A549 (cell line): ENCODE measurements around the gene CDC16. TPM values are rescaled to one million over a fixed set of nuclear protein-coding genes. Genes with fewer than 3 reads are reported as not detected.
A peak's percentile ranks its signal among the peaks of the same experiment; 100 is the strongest.

Experiments used
- ATAC-seq, 2 experiments: fragments of 200-7000 bp in 1 of 2; fragments of >200 bp in 1 of 2; cut with Nextera tagmentation in 1 of 2; cut with Tn5 transposase in 1 of 2; 3 replicates each; pipeline versions ENCODE4 v1.8.0 to v1.9.1; 2018 to 2020; ENCODE audit warnings: mild to moderate bottlenecking in 1 of 2, moderate library complexity in 1 of 2
- CTCF ChIA-PET: fragments of 300-600 bp; sonication (Branson Sonifier 250); formaldehyde crosslinking; extraction: SDS; loops from one replicate; lab custom pipeline; 2021; ENCODE audit warnings: antibody characterized with exemption, inconsistent platforms; lab: Yijun Ruan, JAX
- POLR2A ChIA-PET: fragments of 350-600 bp; formaldehyde crosslinking; extraction: SDS; loops from one replicate; lab custom pipeline; 2021; ENCODE audit warnings: antibody characterized with exemption, inconsistent platforms; lab: Yijun Ruan, JAX
- DNase-seq, 2 experiments: peaks; one replicate each; pipeline versions ENCODE4 v3.0.0 to v3.0.0-alpha.2; 2011 to 2016; ENCODE audit warnings: low read depth in 1 of 2, low spot score in 1 of 2
- FAIRE-seq: peaks from 2 replicates; lab custom pipeline; 2011; peaks lifted over from hg19 to GRCh38; lab: Jason Lieb, UNC
- H3K27ac ChIP-seq, 2 experiments: fragments of >200 bp; sonication (Bioruptor Twin); formaldehyde crosslinking; 3 replicates each; pipeline ENCODE4 v1.5.1; 2016 to 2017
- H3K4me1 ChIP-seq: fragments of >200 bp; sonication (Bioruptor Twin); formaldehyde crosslinking; 3 replicates; pipeline ENCODE4 v1.6.1; 2016
- H3K4me2 ChIP-seq: fragments of >200 bp; sonication (Bioruptor Twin); formaldehyde crosslinking; 3 replicates; pipeline ENCODE4 v1.6.1; 2016
- H3K4me3 ChIP-seq: fragments of >200 bp; sonication (Bioruptor Twin); formaldehyde crosslinking; 3 replicates; pipeline ENCODE4 v1.5.1; 2016
- H3K9me3 ChIP-seq: fragments of >200 bp; sonication (Bioruptor Twin); formaldehyde crosslinking; 3 replicates; pipeline ENCODE4 v1.6.1; 2016
- CBX2 ChIP-seq: fragments of 200-600 bp; sonication (generic); IDR thresholded peaks from 2 replicates; pipeline ENCODE4 v1.6.1; 2016; ENCODE audit warnings: low read depth, mild to moderate bottlenecking, borderline replicate concordance
- FOXS1 ChIP-seq: fragments of 250-450 bp; sonication (Bioruptor Pico); IDR thresholded peaks from 2 replicates; pipeline ENCODE4 v1.5.0; 2020; ENCODE audit warnings: mild to moderate bottlenecking, moderate library complexity
- HDAC2 ChIP-seq: fragments of 200-600 bp; sonication (generic); IDR thresholded peaks from 2 replicates; pipeline ENCODE4 v1.6.1; 2016
- HOXA7 ChIP-seq: fragments of 250-450 bp; sonication (Bioruptor Pico); IDR thresholded peaks from 2 replicates; pipeline ENCODE4 v1.5.0; 2020; ENCODE audit warnings: mild to moderate bottlenecking, moderate library complexity
- HOXB5 ChIP-seq: fragments of 250-450 bp; sonication (Bioruptor Pico); IDR thresholded peaks from 2 replicates; pipeline ENCODE4 v1.5.0; 2020; ENCODE audit warnings: mild to moderate bottlenecking, moderate library complexity
- KDM1A ChIP-seq: fragments of 200-600 bp; sonication (generic); IDR thresholded peaks from 2 replicates; pipeline ENCODE4 v1.6.1; 2016; ENCODE audit warnings: low read depth, mild to moderate bottlenecking
- MAFK ChIP-seq: fragments of 450-650 bp; IDR thresholded peaks from 2 replicates; pipeline ENCODE4 v1.6.1; 2014; ENCODE audit not compliant: partially characterized antibody
- NPAS2 ChIP-seq: fragments of 250-450 bp; sonication (Bioruptor Pico); IDR thresholded peaks from 2 replicates; pipeline ENCODE4 v1.8.0; 2022; ENCODE audit warnings: mild to moderate bottlenecking, moderate library complexity, borderline replicate concordance
- NR3C1 ChIP-seq: fragments of >200 bp; sonication (Bioruptor Twin); formaldehyde crosslinking; IDR thresholded peaks from 3 replicates; pipeline ENCODE4 v1.6.1; 2017
- RCOR1 ChIP-seq: fragments of 150-350 bp; IDR thresholded peaks from 2 replicates; pipeline ENCODE4 v1.6.1; 2014; ENCODE audit warnings: antibody characterized with exemption, low read length, low read depth
- RFX5 ChIP-seq: fragments of 450-650 bp; IDR thresholded peaks from 2 replicates; pipeline ENCODE4 v1.7.1; 2014; ENCODE audit warnings: antibody characterized with exemption, mild to moderate bottlenecking, moderate library complexity
- ZNF302 ChIP-seq: fragments of 250-450 bp; sonication (Bioruptor Pico); IDR thresholded peaks from 2 replicates; pipeline ENCODE4 v1.9.0; 2021; ENCODE audit warnings: inconsistent platforms, mild to moderate bottlenecking, moderate library complexity
- ZSCAN20 ChIP-seq: fragments of 250-450 bp; sonication (Bioruptor Pico); IDR thresholded peaks from 2 replicates; pipeline ENCODE4 v1.8.0; 2022; ENCODE audit warnings: mild to moderate bottlenecking, moderate library complexity
- WGBS: methylation state at CpG from one replicate; pipeline ENCODE4 v1.1.6; 2017; ENCODE audit errors: missing lambda C conversion rate; 5-methylcytosine and 5-hydroxymethylcytosine counted together
- polyA plus RNA-seq, 4 experiments: library from polyadenylated mRNA; depleted of rRNA in 3 of 4; stranded (reverse); fragments of >200 nt; fragmentation: RNase III in 1 of 4; extraction: RNeasy Plus Mini Kit Qiagen cat#74134 plus additional on column Dnase treatment in 1 of 4; gene quantifications; 2 replicates in 3 of 4; 3 replicates in 1 of 4; pipeline ENCODE4 v1.2.3, GENCODE V29; 2011 to 2017
- TF ChIP-seq, protein P1 (sequence below): fragments of 250-450 bp; sonication (Bioruptor Pico); IDR thresholded peaks from 2 replicates; pipeline ENCODE4 v1.5.0; 2020; ENCODE audit warnings: low read depth, mild to moderate bottlenecking, moderate library complexity
- TF ChIP-seq, protein P2 (sequence below): fragments of >200 bp; sonication (Bioruptor Twin); formaldehyde crosslinking; IDR thresholded peaks from 2 replicates; pipeline ENCODE4 v1.6.1; 2016
- TF ChIP-seq, protein P3 (sequence below): fragments of 250-450 bp; sonication (Bioruptor Pico); IDR thresholded peaks from 2 replicates; pipeline ENCODE4 v1.5.0; 2021; ENCODE audit warnings: mild to moderate bottlenecking, moderate library complexity, borderline replicate concordance
- TF ChIP-seq, protein P4 (sequence below): fragments of >200 bp; sonication (Bioruptor Twin); formaldehyde crosslinking; IDR thresholded peaks from 3 replicates; pipeline ENCODE4 v1.6.1; 2016
- TF ChIP-seq, protein P5 (sequence below): IDR thresholded peaks from 2 replicates; pipeline ENCODE4 v1.6.1; 2012; ENCODE audit warnings: low read depth, borderline replicate concordance

The CDC16 gene
- polyA plus RNA-seq, 2 of the 4 experiments (the other 2 are of a cell fraction) = 42.4 to 85.0 TPM

DNA sequence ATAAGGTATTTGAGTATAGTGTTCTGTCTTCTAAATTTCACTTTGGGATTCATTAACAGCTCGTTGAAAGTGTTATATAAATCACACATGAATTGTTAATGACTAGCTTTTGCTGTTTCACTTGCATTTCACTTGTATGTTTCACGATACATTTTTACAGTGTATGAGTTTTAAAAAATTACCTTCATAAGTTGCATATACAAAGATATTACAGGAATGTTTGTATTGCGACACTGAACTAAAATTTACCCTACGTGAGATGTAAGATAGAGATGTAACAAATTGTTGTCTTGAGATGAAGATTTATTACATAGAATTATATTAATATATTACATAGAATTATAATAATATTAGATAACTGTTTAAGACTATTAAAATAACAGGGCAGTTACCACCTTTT is 1.5 kb downstream of the CDC16 start:
- Histone ChIP-seq H3K4me1 (peaks cover 5% of the 10 kb centered on the region; the same call in 1 of the 3 replicates), H3K4me3 (peak overlapping the region; percentile 83), H3K4me2 (peak overlapping the region; percentile 98), H3K9me3 (no peaks in the 10 kb centered on the region), H3K27ac (peak overlapping the region in 1 of 2 experiments; percentile 97; a peak in 2 of 6 replicates)
- no peak for ATAC-seq
- 63% methylated on average over 4 of the region's 4 CpGs for WGBS
- no peak for TF ChIP-seq CBX2
- TF ChIP-seq HOXB5 = no peak
- no peak for TF ChIP-seq HOXA7 (CRISPR knock-in tag)
- POLR2A ChIA-PET = interaction anchor here (0.7 kb wide), 1 partner anchor 137 kb away, joined by 3 read pairs; no protein-coding TSS in a partner anchor
- CTCF ChIA-PET = interaction anchor here (1.6 to 2.4 kb wide), 2 partner anchors 10 to 12 kb away, joined by 4 to 7 read pairs; no protein-coding TSS in a partner anchor
- DNase-seq = no peak
- no peak for FAIRE-seq

DNA sequence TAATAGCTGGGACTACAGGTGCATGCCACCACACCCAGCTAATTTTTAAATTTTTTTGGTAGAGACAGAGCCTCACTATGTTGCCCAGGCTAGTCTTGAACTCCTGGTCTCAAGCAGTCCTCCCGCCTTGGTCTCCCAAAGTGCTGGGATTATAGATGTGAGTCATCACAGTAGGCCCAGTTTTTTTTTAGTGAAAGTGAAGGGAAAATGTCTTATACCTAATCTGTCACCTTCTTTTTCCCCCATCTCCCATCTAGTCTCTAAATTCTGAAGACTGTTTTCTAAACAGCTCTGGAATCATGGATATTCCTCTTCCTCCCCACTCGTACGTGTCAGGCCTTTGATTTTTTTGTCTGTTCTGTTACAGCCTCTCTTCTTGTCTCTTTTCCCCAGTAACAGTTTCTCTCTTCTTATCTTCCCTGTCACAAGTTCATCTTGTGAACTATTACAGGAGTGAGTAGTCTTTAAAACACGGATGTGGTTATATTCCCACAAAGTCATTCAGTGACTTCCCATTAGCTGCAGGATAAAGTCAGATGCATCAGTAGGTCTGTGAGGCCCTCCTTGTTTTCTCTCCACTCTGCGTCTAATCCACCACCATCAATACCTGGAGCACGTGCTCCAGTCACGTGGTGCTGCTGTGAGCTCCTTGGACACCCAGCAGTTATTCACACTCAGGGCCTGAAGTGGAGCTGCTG is 2.9 kb downstream of the CDC16 start:
- POLR2A ChIA-PET = no interaction called here
- Histone ChIP-seq H3K9me3 (no peaks in the 10 kb centered on the region), H3K4me2 (no peak overlapping the region), H3K4me3 (no peak overlapping the region), H3K27ac (no peak overlapping the region), H3K4me1 (peaks cover 5% of the 10 kb centered on the region; the same call in 1 of the 3 replicates)
- no peak for TF ChIP-seq NR3C1
- TF ChIP-seq FOXS1 (CRISPR knock-in tag) = no peak
- TF ChIP-seq RFX5 = no peak
- TF ChIP-seq RCOR1 = no peak
- TF ChIP-seq, protein P1, sequence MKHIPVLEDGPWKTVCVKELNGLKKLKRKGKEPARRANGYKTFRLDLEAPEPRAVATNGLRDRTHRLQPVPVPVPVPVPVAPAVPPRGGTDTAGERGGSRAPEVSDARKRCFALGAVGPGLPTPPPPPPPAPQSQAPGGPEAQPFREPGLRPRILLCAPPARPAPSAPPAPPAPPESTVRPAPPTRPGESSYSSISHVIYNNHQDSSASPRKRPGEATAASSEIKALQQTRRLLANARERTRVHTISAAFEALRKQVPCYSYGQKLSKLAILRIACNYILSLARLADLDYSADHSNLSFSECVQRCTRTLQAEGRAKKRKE (CRISPR knock-in tag) = no peak
- no peak for TF ChIP-seq CBX2
- TF ChIP-seq KDM1A = no peak
- no peak for TF ChIP-seq HDAC2
- TF ChIP-seq, protein P2, sequence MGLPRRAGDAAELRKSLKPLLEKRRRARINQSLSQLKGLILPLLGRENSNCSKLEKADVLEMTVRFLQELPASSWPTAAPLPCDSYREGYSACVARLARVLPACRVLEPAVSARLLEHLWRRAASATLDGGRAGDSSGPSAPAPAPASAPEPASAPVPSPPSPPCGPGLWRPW = no peak
- TF ChIP-seq, protein P3, sequence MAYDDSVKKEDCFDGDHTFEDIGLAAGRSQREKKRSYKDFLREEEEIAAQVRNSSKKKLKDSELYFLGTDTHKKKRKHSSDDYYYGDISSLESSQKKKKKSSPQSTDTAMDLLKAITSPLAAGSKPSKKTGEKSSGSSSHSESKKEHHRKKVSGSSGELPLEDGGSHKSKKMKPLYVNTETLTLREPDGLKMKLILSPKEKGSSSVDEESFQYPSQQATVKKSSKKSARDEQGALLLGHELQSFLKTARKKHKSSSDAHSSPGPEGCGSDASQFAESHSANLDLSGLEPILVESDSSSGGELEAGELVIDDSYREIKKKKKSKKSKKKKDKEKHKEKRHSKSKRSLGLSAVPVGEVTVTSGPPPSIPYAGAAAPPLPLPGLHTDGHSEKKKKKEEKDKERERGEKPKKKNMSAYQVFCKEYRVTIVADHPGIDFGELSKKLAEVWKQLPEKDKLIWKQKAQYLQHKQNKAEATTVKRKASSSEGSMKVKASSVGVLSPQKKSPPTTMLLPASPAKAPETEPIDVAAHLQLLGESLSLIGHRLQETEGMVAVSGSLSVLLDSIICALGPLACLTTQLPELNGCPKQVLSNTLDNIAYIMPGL = no peak
- TF ChIP-seq ZNF302 (CRISPR knock-in tag) = no peak
- TF ChIP-seq, protein P4, sequence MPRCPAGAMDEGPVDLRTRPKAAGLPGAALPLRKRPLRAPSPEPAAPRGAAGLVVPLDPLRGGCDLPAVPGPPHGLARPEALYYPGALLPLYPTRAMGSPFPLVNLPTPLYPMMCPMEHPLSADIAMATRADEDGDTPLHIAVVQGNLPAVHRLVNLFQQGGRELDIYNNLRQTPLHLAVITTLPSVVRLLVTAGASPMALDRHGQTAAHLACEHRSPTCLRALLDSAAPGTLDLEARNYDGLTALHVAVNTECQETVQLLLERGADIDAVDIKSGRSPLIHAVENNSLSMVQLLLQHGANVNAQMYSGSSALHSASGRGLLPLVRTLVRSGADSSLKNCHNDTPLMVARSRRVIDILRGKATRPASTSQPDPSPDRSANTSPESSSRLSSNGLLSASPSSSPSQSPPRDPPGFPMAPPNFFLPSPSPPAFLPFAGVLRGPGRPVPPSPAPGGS = no peak
- TF ChIP-seq ZSCAN20 (CRISPR knock-in tag) = no peak
- TF ChIP-seq NPAS2 = no peak
- TF ChIP-seq, protein P5, sequence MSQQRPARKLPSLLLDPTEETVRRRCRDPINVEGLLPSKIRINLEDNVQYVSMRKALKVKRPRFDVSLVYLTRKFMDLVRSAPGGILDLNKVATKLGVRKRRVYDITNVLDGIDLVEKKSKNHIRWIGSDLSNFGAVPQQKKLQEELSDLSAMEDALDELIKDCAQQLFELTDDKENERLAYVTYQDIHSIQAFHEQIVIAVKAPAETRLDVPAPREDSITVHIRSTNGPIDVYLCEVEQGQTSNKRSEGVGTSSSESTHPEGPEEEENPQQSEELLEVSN = no peak
- FAIRE-seq = no peak
- CTCF ChIA-PET = interaction anchor here (0.8 to 2.4 kb wide), 2 partner anchors 10 to 490 kb away, joined by 3 to 7 read pairs; no protein-coding TSS in a partner anchor
- 95% methylated on average over 7 of the region's 7 CpGs for WGBS
- ATAC-seq = no peak
- DNase-seq = no peak

DNA sequence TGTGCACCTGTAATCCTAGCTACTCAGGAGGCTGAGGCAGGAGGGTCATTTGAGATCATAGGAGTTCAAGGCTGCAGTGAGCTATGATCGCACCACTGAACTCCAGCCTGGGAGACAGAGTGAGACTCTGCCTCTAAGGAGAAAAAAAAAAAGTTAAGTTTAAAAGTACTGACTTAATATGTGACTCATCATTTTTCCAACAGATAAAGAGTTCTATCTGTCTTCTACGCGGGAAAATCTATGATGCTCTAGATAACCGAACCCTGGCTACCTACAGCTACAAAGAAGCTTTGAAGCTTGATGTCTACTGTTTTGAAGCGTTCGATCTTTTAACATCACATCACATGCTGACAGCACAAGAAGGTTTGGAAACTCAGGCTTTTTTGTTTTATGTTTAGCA is 7.2 kb downstream of the CDC16 start:
- no peaks in the 10 kb centered on the region for H3K4me1 ChIP-seq
- DNase-seq (no peak), ATAC-seq (no peak), FAIRE-seq (no peak)
- peak; percentile 35 for TF ChIP-seq MAFK
- TF ChIP-seq RCOR1 = no peak
- 91% methylated on average over 6 of the region's 6 CpGs for WGBS
- H3K4me2 ChIP-seq = no peak overlapping the region
- H3K4me3 ChIP-seq = no peak overlapping the region
- H3K9me3 ChIP-seq = no peaks in the 10 kb centered on the region
- ChIA-PET POLR2A (no interaction called here), CTCF (no interaction called here)
- no peak overlapping the region for H3K27ac ChIP-seq
